ENCODE data around the gene PARK7.

The PARK7 gene

DNA sequence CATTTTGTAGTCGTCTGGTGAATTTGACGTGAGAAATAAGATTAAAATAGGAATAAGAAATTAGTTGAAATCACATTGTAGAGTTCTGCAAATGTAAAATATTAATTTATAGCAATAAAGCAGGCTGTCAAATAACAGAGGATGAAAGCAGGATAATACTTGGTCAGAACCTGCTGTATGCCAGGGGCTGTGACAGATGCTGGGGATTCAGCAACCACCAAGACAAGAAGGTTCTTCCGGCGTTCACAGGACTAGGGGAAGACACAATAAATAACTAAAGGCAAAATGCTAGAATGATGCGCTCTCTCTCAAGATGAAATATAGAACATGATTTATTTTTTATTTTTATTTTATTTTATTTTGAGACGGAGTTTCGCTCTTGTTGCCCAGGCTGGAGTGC is 6.8 kb upstream of the PARK7 start:
- H3K4me3 ChIP-seq (ENCODE audit: insufficient read depth, low read length, poor library complexity, severe bottlenecking), result peak overlapping the region; percentile 82
- no peaks in the 10 kb centered on the region for H3K27me3 ChIP-seq (ENCODE audit: low read length)
- H3F3A ChIP-seq (ENCODE audit: insufficient read depth), result no peaks in the 10 kb centered on the region
- H3K4me2 ChIP-seq (ENCODE audit: low read depth, low read length, poor library complexity, severe bottlenecking), result peak overlapping the region; percentile 99
- H3K9me3 ChIP-seq (ENCODE audit: insufficient read depth, low read length), result no peaks in the 10 kb centered on the region
- no peaks in the 10 kb centered on the region for H3K79me2 ChIP-seq (ENCODE audit: insufficient read depth, low read length)
- H4K20me1 ChIP-seq (ENCODE audit: low read depth, low read length), result no peaks in the 10 kb centered on the region
- TF ChIP-seq CTCF (IDR thresholded peaks at IDR 0.05; ENCODE audit: insufficient read depth, low read length, poor library complexity, severe bottlenecking) (no peak), EZH2phosphoT487 (conservative IDR thresholded peaks at IDR 0.05; ENCODE audit: low read length) (no peak)
- no peaks in the 10 kb centered on the region for H3K36me3 ChIP-seq (ENCODE audit: low read length)
- no peaks in the 10 kb centered on the region for H3K9me2 ChIP-seq (replicated peaks; ENCODE audit: insufficient read depth, low read length)
- peak overlapping the region; percentile 96 for H2AFZ ChIP-seq (ENCODE audit: low read depth, low read length, severe bottlenecking)
- peak overlapping the region; percentile 55 for H3K27ac ChIP-seq (ENCODE audit: low read depth, low read length)
- peak overlapping the region; percentile 71 for H3K9ac ChIP-seq (ENCODE audit: low read length)

GRCh38 chr1:7956218-7957032 is 5.1 kb upstream of the PARK7 start:
- no peaks in the 10 kb centered on the region for H3K27me3 ChIP-seq (ENCODE audit: low read length)
- no peak overlapping the region for H3K27ac ChIP-seq (ENCODE audit: low read depth, low read length)
- H2AFZ ChIP-seq (ENCODE audit: low read depth, low read length, severe bottlenecking), result no peak overlapping the region
- H3K4me3 ChIP-seq (ENCODE audit: insufficient read depth, low read length, poor library complexity, severe bottlenecking), result no peak overlapping the region
- no peak overlapping the region for H3K4me2 ChIP-seq (ENCODE audit: low read depth, low read length, poor library complexity, severe bottlenecking)
- 0 out of 2 replicates have a peak, but pooled peaks cover 8% of the 10 kb centered on the region for H3K79me2 ChIP-seq (ENCODE audit: insufficient read depth, low read length)
- TF ChIP-seq CTCF (IDR thresholded peaks at IDR 0.05; ENCODE audit: insufficient read depth, low read length, poor library complexity, severe bottlenecking), result no peak
- no peaks in the 10 kb centered on the region for H3F3A ChIP-seq (ENCODE audit: insufficient read depth)
- H4K20me1 ChIP-seq (ENCODE audit: low read depth, low read length), result no peaks in the 10 kb centered on the region
- no peaks in the 10 kb centered on the region for H3K9me2 ChIP-seq (replicated peaks; ENCODE audit: insufficient read depth, low read length)
- no peak overlapping the region for H3K9ac ChIP-seq (ENCODE audit: low read length)
- H3K9me3 ChIP-seq (ENCODE audit: insufficient read depth, low read length), result no peaks in the 10 kb centered on the region
- no peaks in the 10 kb centered on the region for H3K36me3 ChIP-seq (ENCODE audit: low read length)

GRCh38 chr1:7960165-7960564 is 1.3 kb upstream of the PARK7 start:
- H3K27ac ChIP-seq (ENCODE audit: low read depth, low read length), result no peak overlapping the region

GRCh38 chr1:7960867-7961215 is 670 bp upstream of the PARK7 start:
- TF ChIP-seq CTCF (IDR thresholded peaks at IDR 0.05; ENCODE audit: insufficient read depth, low read length, poor library complexity, severe bottlenecking) (no peak), EZH2phosphoT487 (conservative IDR thresholded peaks at IDR 0.05; ENCODE audit: low read length) (no peak)

More at GRCh38 chr1:7960165-7960564, 1.3 kb upstream of the PARK7 start:
- Histone ChIP-seq H3K79me2 (ENCODE audit: insufficient read depth, low read length) (peaks cover 44% of the 10 kb centered on the region), H3F3A (ENCODE audit: insufficient read depth) (no peaks in the 10 kb centered on the region), H3K4me3 (ENCODE audit: insufficient read depth, low read length, poor library complexity, severe bottlenecking) (peak overlapping the region; percentile 72), H4K20me1 (ENCODE audit: low read depth, low read length) (no peaks in the 10 kb centered on the region), H2AFZ (ENCODE audit: low read depth, low read length, severe bottlenecking) (no peak overlapping the region), H3K4me2 (ENCODE audit: low read depth, low read length, poor library complexity, severe bottlenecking) (peak overlapping the region; percentile 86), H3K36me3 (ENCODE audit: low read length) (0 out of 2 replicates have a peak, but pooled peaks cover 7% of the 10 kb centered on the region), H3K9ac (ENCODE audit: low read length) (peak overlapping the region; percentile 90; the same call in 1 of the 2 replicates), H3K9me2 (replicated peaks; ENCODE audit: insufficient read depth, low read length) (no peaks in the 10 kb centered on the region), H3K27me3 (ENCODE audit: low read length) (no peaks in the 10 kb centered on the region), H3K9me3 (ENCODE audit: insufficient read depth, low read length) (no peaks in the 10 kb centered on the region)
- no peak for TF ChIP-seq EZH2phosphoT487 (conservative IDR thresholded peaks at IDR 0.05; ENCODE audit: low read length)

More at GRCh38 chr1:7960867-7961215, 670 bp upstream of the PARK7 start:
- Histone ChIP-seq H4K20me1 (ENCODE audit: low read depth, low read length) (no peaks in the 10 kb centered on the region), H3K4me3 (ENCODE audit: insufficient read depth, low read length, poor library complexity, severe bottlenecking) (peak overlapping the region; percentile 72), H3K79me2 (ENCODE audit: insufficient read depth, low read length) (peaks cover 50% of the 10 kb centered on the region), H3K36me3 (ENCODE audit: low read length) (peaks cover 7% of the 10 kb centered on the region; the same call in 1 of the 2 replicates), H2AFZ (ENCODE audit: low read depth, low read length, severe bottlenecking) (peak overlapping the region; percentile 45), H3K9me2 (replicated peaks; ENCODE audit: insufficient read depth, low read length) (no peaks in the 10 kb centered on the region), H3K9me3 (ENCODE audit: insufficient read depth, low read length) (no peaks in the 10 kb centered on the region), H3K27me3 (ENCODE audit: low read length) (no peaks in the 10 kb centered on the region), H3F3A (ENCODE audit: insufficient read depth) (no peaks in the 10 kb centered on the region), H3K4me2 (ENCODE audit: low read depth, low read length, poor library complexity, severe bottlenecking) (peak overlapping the region; percentile 86), H3K27ac (ENCODE audit: low read depth, low read length) (peak overlapping the region; percentile 57), H3K9ac (ENCODE audit: low read length) (peak overlapping the region; percentile 90)

Measured in SU-DHL-6 (cell line).